Measurements from ENCODE around the gene ARHGAP15. TPM values are rescaled to one million over a fixed set of nuclear protein-coding genes. Genes with fewer than 3 reads are reported as not detected.

The ARHGAP15 gene
- total and polyA plus RNA-seq, 2 experiments from 2014 or later: not detected

GRCh38 chr2:143321994-143322393, 192.8 kb downstream of the ARHGAP15 start:
- Histone ChIP-seq H3K4me3 (no peak overlapping the region), H3K27me3 (replicated peaks; ENCODE audit: insufficient read depth) (no peaks in the 10 kb centered on the region), H3K4me2 (ENCODE audit: unreplicated experiment) (no peak overlapping the region), H3K79me2 (ENCODE audit: insufficient read depth) (no peaks in the 10 kb centered on the region), H3K36me3 (ENCODE audit: low read depth) (no peaks in the 10 kb centered on the region), H3K9me2 (ENCODE audit: insufficient read depth) (no peaks in the 10 kb centered on the region), H4K20me1 (ENCODE audit: insufficient read depth) (no peaks in the 10 kb centered on the region), H3K27ac (no peak overlapping the region), H3K4me1 (ENCODE audit: insufficient read depth) (no peaks in the 10 kb centered on the region), H3F3A (ENCODE audit: insufficient read depth) (no peaks in the 10 kb centered on the region), H2AFZ (no peak overlapping the region), H3K9ac (no peak overlapping the region), H3K9me3 (ENCODE audit: low read depth) (no peaks in the 10 kb centered on the region)
- no peak for DNase-seq
- TF ChIP-seq EZH2phosphoT487 (IDR thresholded peaks at IDR 0.05; ENCODE audit: insufficient read depth, low read depth) (no peak), EZH2 (IDR thresholded peaks at IDR 0.05; ENCODE audit: insufficient read depth, poor library complexity, severe bottlenecking) (no peak)
- in situ Hi-C loops (cut with MboI): no loop called here
- 50 to 61% methylated on average over 3 of the region's 3 CpGs for WGBS, 2 experiments (ENCODE audit: low coverage in 1 of 2, low lambda C conversion rate in 2 of 2, missing lambda C conversion rate in 2 of 2)

- Histone ChIP-seq H3K4me1 (ENCODE audit: insufficient read depth) (no peaks in the 10 kb centered on the region), H3K9ac (no peak overlapping the region), H3K9me3 (ENCODE audit: low read depth) (no peaks in the 10 kb centered on the region), H3K27ac (no peak overlapping the region), H3K4me2 (ENCODE audit: unreplicated experiment) (no peak overlapping the region), H3K36me3 (ENCODE audit: low read depth) (no peaks in the 10 kb centered on the region), H3F3A (ENCODE audit: insufficient read depth) (no peaks in the 10 kb centered on the region), H2AFZ (no peak overlapping the region), H4K20me1 (ENCODE audit: insufficient read depth) (no peaks in the 10 kb centered on the region), H3K79me2 (ENCODE audit: insufficient read depth) (no peaks in the 10 kb centered on the region), H3K9me2 (ENCODE audit: insufficient read depth) (no peaks in the 10 kb centered on the region), H3K4me3 (no peak overlapping the region), H3K27me3 (replicated peaks; ENCODE audit: insufficient read depth) (no peaks in the 10 kb centered on the region)
- WGBS, 2 experiments (ENCODE audit: low coverage in 1 of 2, low lambda C conversion rate in 2 of 2, missing lambda C conversion rate in 2 of 2): 66 to 76% methylated on average over 2 of the region's 2 CpGs
- DNase-seq: no peak
- TF ChIP-seq EZH2phosphoT487 (IDR thresholded peaks at IDR 0.05; ENCODE audit: insufficient read depth, low read depth): no peak
- in situ Hi-C loops (cut with MboI): no loop called here
These were observed 200.1 kb downstream of the ARHGAP15 start for GRCh38 chr2:143329288-143329687.

GRCh38 chr2:143333168-143333791, 204.1 kb downstream of the ARHGAP15 start:
- no peak overlapping the region for H2AFZ ChIP-seq
- H3K9ac ChIP-seq: no peak overlapping the region
- no peak for DNase-seq
- no peaks in the 10 kb centered on the region for H3K79me2 ChIP-seq (ENCODE audit: insufficient read depth)
- no peaks in the 10 kb centered on the region for H3K4me1 ChIP-seq (ENCODE audit: insufficient read depth)
- no peak overlapping the region for H3K4me2 ChIP-seq (ENCODE audit: unreplicated experiment)
- no peaks in the 10 kb centered on the region for H3F3A ChIP-seq (ENCODE audit: insufficient read depth)
- no peaks in the 10 kb centered on the region for H3K27me3 ChIP-seq (replicated peaks; ENCODE audit: insufficient read depth)
- TF ChIP-seq EZH2 (IDR thresholded peaks at IDR 0.05; ENCODE audit: insufficient read depth, poor library complexity, severe bottlenecking) (no peak), EZH2phosphoT487 (IDR thresholded peaks at IDR 0.05; ENCODE audit: insufficient read depth, low read depth) (no peak)
- 65 to 79% methylated on average over 9 of the region's 9 CpGs for WGBS, 2 experiments (ENCODE audit: low coverage in 1 of 2, low lambda C conversion rate in 2 of 2, missing lambda C conversion rate in 2 of 2)
- no peaks in the 10 kb centered on the region for H4K20me1 ChIP-seq (ENCODE audit: insufficient read depth)
- in situ Hi-C loops (cut with MboI): no loop called here
- no peaks in the 10 kb centered on the region for H3K9me2 ChIP-seq (ENCODE audit: insufficient read depth)
- H3K27ac ChIP-seq: no peak overlapping the region
- H3K9me3 ChIP-seq (ENCODE audit: low read depth): no peaks in the 10 kb centered on the region
- no peaks in the 10 kb centered on the region for H3K36me3 ChIP-seq (ENCODE audit: low read depth)
- no peak overlapping the region for H3K4me3 ChIP-seq

- 69 to 70% methylated on average over 1 of the region's 1 CpG for WGBS, 2 experiments (ENCODE audit: low coverage in 1 of 2, low lambda C conversion rate in 2 of 2, missing lambda C conversion rate in 2 of 2)
- no peaks in the 10 kb centered on the region for H3F3A ChIP-seq (ENCODE audit: insufficient read depth)
These were observed 204.6 kb downstream of the ARHGAP15 start for GRCh38 chr2:143333847-143334246.

GRCh38 chr2:143334837-143335236, 205.6 kb downstream of the ARHGAP15 start:
- H3K4me3 ChIP-seq: no peak overlapping the region
- 60 to 63% methylated on average over 4 of the region's 4 CpGs for WGBS, 2 experiments (ENCODE audit: low coverage in 1 of 2, low lambda C conversion rate in 2 of 2, missing lambda C conversion rate in 2 of 2)
- no peak overlapping the region for H2AFZ ChIP-seq

More at GRCh38 chr2:143333847-143334246, 204.6 kb downstream of the ARHGAP15 start:
- Histone ChIP-seq H2AFZ (no peak overlapping the region), H3K9ac (no peak overlapping the region), H3K27me3 (replicated peaks; ENCODE audit: insufficient read depth) (no peaks in the 10 kb centered on the region), H3K79me2 (ENCODE audit: insufficient read depth) (no peaks in the 10 kb centered on the region), H3K36me3 (ENCODE audit: low read depth) (no peaks in the 10 kb centered on the region), H4K20me1 (ENCODE audit: insufficient read depth) (no peaks in the 10 kb centered on the region), H3K4me2 (ENCODE audit: unreplicated experiment) (no peak overlapping the region), H3K9me3 (ENCODE audit: low read depth) (no peaks in the 10 kb centered on the region), H3K4me1 (ENCODE audit: insufficient read depth) (no peaks in the 10 kb centered on the region), H3K4me3 (no peak overlapping the region), H3K27ac (no peak overlapping the region), H3K9me2 (ENCODE audit: insufficient read depth) (no peaks in the 10 kb centered on the region)
- DNase-seq: no peak
- in situ Hi-C loops (cut with MboI): no loop called here
- TF ChIP-seq EZH2phosphoT487 (IDR thresholded peaks at IDR 0.05; ENCODE audit: insufficient read depth, low read depth) (no peak), EZH2 (IDR thresholded peaks at IDR 0.05; ENCODE audit: insufficient read depth, poor library complexity, severe bottlenecking) (no peak)

More at GRCh38 chr2:143334837-143335236, 205.6 kb downstream of the ARHGAP15 start:
- Histone ChIP-seq H3K27me3 (replicated peaks; ENCODE audit: insufficient read depth) (no peaks in the 10 kb centered on the region), H3K36me3 (ENCODE audit: low read depth) (no peaks in the 10 kb centered on the region), H4K20me1 (ENCODE audit: insufficient read depth) (no peaks in the 10 kb centered on the region), H3K9me2 (ENCODE audit: insufficient read depth) (no peaks in the 10 kb centered on the region), H3K27ac (no peak overlapping the region), H3K79me2 (ENCODE audit: insufficient read depth) (no peaks in the 10 kb centered on the region), H3K4me2 (ENCODE audit: unreplicated experiment) (no peak overlapping the region), H3K4me1 (ENCODE audit: insufficient read depth) (no peaks in the 10 kb centered on the region), H3F3A (ENCODE audit: insufficient read depth) (no peaks in the 10 kb centered on the region), H3K9ac (no peak overlapping the region), H3K9me3 (ENCODE audit: low read depth) (no peaks in the 10 kb centered on the region)
- in situ Hi-C loops (cut with MboI): no loop called here
- TF ChIP-seq EZH2 (IDR thresholded peaks at IDR 0.05; ENCODE audit: insufficient read depth, poor library complexity, severe bottlenecking) (no peak), EZH2phosphoT487 (IDR thresholded peaks at IDR 0.05; ENCODE audit: insufficient read depth, low read depth) (no peak)
- DNase-seq: no peak
